ENCODE data around the gene ARG1.

The ARG1 gene

DNA sequence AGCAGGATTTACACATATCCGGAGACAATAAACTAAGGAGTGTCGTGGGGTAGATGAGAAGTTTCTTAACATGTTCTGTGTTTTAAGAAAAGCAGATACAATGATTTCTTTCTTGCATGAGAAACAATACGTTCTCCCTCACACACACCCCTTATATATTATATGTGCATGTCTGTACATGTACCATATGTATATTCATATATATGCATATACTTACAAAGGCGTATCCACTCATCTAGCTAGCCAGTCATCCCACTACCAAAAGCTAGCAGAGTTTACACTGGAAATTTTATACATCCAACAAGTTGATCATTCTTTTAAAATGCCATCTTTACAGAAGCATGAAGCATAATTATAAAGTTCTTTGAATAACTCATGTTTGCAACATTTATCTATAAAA, 14.9 kb downstream of the ARG1 start:
- no peak overlapping the region for H3K27ac ChIP-seq
- TF ChIP-seq, protein P1, sequence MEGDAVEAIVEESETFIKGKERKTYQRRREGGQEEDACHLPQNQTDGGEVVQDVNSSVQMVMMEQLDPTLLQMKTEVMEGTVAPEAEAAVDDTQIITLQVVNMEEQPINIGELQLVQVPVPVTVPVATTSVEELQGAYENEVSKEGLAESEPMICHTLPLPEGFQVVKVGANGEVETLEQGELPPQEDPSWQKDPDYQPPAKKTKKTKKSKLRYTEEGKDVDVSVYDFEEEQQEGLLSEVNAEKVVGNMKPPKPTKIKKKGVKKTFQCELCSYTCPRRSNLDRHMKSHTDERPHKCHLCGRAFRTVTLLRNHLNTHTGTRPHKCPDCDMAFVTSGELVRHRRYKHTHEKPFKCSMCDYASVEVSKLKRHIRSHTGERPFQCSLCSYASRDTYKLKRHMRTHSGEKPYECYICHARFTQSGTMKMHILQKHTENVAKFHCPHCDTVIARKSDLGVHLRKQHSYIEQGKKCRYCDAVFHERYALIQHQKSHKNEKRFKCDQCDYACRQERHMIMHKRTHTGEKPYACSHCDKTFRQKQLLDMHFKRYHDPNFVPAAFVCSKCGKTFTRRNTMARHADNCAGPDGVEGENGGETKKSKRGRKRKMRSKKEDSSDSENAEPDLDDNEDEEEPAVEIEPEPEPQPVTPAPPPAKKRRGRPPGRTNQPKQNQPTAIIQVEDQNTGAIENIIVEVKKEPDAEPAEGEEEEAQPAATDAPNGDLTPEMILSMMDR (conservative IDR thresholded peaks at IDR 0.05) = no peak

DNA sequence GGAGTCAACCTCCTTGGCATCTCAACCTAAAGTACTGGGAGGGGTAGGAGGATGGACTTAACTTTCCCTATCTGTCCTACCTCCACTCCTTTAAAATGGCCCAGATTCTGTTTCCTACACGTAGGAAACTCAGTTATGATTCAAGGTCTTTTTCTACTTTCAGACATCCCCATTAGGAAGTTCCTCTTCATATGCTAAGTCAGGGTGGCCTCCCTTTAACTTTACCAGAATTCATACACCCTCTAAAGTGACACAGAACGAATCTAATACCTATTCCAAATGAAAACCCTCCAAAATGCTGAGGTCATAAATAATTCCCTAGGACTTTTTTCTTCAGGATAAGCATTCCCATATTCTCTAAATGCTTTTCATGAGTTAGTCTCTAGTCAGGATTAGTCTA, 15.6 kb downstream of the ARG1 start:
- no peak overlapping the region for H3K27ac ChIP-seq
- TF ChIP-seq, protein P1 (conservative IDR thresholded peaks at IDR 0.05) = no peak

- no peak overlapping the region for H3K27ac ChIP-seq
- TF ChIP-seq, protein P1 (conservative IDR thresholded peaks at IDR 0.05) = no peak
Measured at GRCh38 chr6:131592935-131593334, 19.9 kb downstream of the ARG1 start.

GRCh38 chr6:131594074-131594473, 21.0 kb downstream of the ARG1 start:
- H3K27ac ChIP-seq = no peak overlapping the region
- TF ChIP-seq, protein P1 (conservative IDR thresholded peaks at IDR 0.05) = no peak

GRCh38 chr6:131597446-131597845, 24.4 kb downstream of the ARG1 start:
- no peak overlapping the region for H3K27ac ChIP-seq
- TF ChIP-seq, protein P1 (conservative IDR thresholded peaks at IDR 0.05) = peak; percentile 77

GRCh38 chr6:131600716-131601115, 27.7 kb downstream of the ARG1 start:
- TF ChIP-seq, protein P1 (conservative IDR thresholded peaks at IDR 0.05) = no peak
- H3K27ac ChIP-seq = no peak overlapping the region

DNA sequence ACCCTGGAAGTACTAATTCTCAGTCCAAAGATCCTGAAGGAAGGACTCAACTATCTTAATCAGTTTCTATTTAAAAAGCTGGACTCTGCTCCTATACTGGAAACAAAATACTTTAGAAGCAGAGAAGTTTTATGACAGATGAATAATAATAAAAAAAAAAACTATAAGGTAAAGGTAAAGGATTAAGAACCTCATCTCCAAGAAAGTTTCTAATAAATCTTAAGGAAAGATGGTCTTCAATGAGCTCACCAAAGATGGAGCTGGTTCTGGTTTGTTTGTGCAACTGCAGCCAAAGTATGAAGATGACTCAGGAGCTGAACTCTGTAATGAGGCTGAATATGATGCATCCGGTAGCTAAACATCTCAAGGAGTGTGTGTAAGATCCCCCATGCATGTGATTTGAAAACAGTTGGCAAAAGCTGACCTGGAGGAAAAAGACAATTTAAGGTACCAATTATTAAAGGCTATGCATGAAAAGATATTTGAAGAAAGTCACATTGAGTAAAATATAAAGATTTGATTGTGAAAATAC, 29.8 kb downstream of the ARG1 start:
- TF ChIP-seq, protein P1 (conservative IDR thresholded peaks at IDR 0.05) = no peak
- no peak overlapping the region for H3K27ac ChIP-seq
